NK-92 treated with Interleukin-12 subunit alpha and Interleukin-12 subunit beta, amount 100 ng/mL, for 24 hours (cell line): ENCODE data around the gene CHCHD5.
"Not testable (repeated sequence)": the region's sequence is repeated elsewhere in the genome, so short reads cannot be mapped to it uniquely, and the experiment has no call there.

ENCODE experiments used
- DNase-seq: peaks from one replicate; lab custom pipeline; 2025; lab: John Stamatoyannopoulos, UW

Gene CHCHD5

GRCh38 chr2:112584134-112584890 lies at the start of gene CHCHD5:
Gene CHCHD5, plus strand, starts transcription at chr2:112584609. Its CDS starts 39 bp downstream, at chr2:112584648.
- peak; percentile 96 for DNase-seq

GRCh38 chr2:112534826-112535225 lies 49.6 kb upstream of the CHCHD5 start:
- DNase-seq, result no peak

- DNase-seq, result not testable (repeated sequence)
Observed at GRCh38 chr2:112536665-112537064, 47.7 kb upstream of the CHCHD5 start.

GRCh38 chr2:112539306-112539705 lies 45.1 kb upstream of the CHCHD5 start:
- no peak for DNase-seq

- no peak for DNase-seq
Observed at GRCh38 chr2:112540906-112541305, 43.5 kb upstream of the CHCHD5 start.

- peak; percentile 79 for DNase-seq
Observed at GRCh38 chr2:112541315-112542122, 42.9 kb upstream of the CHCHD5 start.

- peak; percentile 86 for DNase-seq
Observed at GRCh38 chr2:112542123-112542983, 42.1 kb upstream of the CHCHD5 start, which contains the start of gene POLR1B. Gene POLR1B, plus strand, starts transcription at chr2:112542465. Its CDS starts 30 bp downstream, at chr2:112542495.

- DNase-seq, result peak; percentile 7
Observed at GRCh38 chr2:112542984-112543661, 41.3 kb upstream of the CHCHD5 start.

- DNase-seq, result no peak
Observed at GRCh38 chr2:112547333-112547732, 37.1 kb upstream of the CHCHD5 start.

- no peak for DNase-seq
Observed at GRCh38 chr2:112548980-112549379, 35.4 kb upstream of the CHCHD5 start.

GRCh38 chr2:112566104-112566503 lies 18.3 kb upstream of the CHCHD5 start:
- DNase-seq, result no peak

GRCh38 chr2:112566508-112566907 lies 17.9 kb upstream of the CHCHD5 start:
- not testable (repeated sequence) for DNase-seq

- DNase-seq, result no peak
Observed at GRCh38 chr2:112572005-112572404, 12.4 kb upstream of the CHCHD5 start.

GRCh38 chr2:112577756-112578155 lies 6.7 kb upstream of the CHCHD5 start:
- no peak for DNase-seq

GRCh38 chr2:112579241-112579640 lies 5.2 kb upstream of the CHCHD5 start:
- no peak for DNase-seq

GRCh38 chr2:112580084-112580483 lies 4.3 kb upstream of the CHCHD5 start:
- DNase-seq, result no peak

- no peak for DNase-seq
Observed at GRCh38 chr2:112582314-112582746, 2.1 kb upstream of the CHCHD5 start.

- no peak for DNase-seq
Observed at GRCh38 chr2:112583497-112584133, 794 bp upstream of the CHCHD5 start.

GRCh38 chr2:112584891-112585250 lies 462 bp downstream of the CHCHD5 start:
- DNase-seq, result no peak

- DNase-seq, result no peak
Observed at GRCh38 chr2:112585400-112585799, 991 bp downstream of the CHCHD5 start.

- no peak for DNase-seq
Observed at GRCh38 chr2:112585873-112586464, 1.6 kb downstream of the CHCHD5 start.
